HG02798 (cell line): ENCODE data around the gene KCNAB3.

Experiments
- ATAC-seq: cut with Tn5 transposase; IDR thresholded peaks from one replicate; pipeline ENCODE4 v1.9.1; 2021; ENCODE audit warnings: mild to moderate bottlenecking; ENCODE audit not compliant: unreplicated experiment, poor library complexity

Gene KCNAB3

DNA sequence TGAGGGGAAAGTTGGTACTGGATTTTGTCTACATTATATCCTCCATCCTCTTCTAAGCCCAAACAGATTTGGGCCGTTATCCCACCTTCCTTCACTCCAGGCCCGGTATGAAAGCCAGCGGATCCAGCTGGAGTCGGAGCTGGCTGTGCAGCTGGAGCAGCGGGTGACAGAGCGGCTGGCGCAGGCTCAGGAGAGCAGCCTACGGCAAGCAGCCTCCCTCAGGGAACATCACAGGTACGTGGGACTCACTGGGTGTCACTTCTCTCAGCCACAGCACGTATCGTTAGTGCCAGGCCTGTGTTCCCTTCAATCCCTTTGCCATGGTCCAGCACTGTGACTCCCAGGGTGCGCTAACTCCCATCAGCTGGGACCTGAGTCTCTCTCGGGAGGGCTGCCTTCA is 13.6 kb upstream of the KCNAB3 start:
- no peak for ATAC-seq

DNA sequence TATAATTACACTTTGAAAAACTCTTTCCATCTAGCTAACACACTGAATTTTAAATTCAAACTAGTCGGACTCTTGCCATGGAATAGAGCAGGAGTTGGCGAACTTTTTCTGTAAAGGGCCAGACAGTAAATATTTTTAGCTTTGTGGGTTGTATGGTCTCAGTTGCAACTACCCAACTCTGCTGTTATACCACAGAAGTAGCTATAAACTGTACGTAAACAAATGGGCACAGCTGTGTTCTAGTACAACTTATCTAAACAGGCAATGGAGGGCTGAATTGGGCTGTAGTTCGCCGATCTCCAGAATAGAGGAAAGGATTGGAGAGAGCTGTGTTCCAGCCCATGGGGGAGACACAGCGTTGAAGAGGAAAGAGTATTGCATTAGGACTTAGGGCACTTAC is 11.1 kb upstream of the KCNAB3 start:
- ATAC-seq: no peak

DNA sequence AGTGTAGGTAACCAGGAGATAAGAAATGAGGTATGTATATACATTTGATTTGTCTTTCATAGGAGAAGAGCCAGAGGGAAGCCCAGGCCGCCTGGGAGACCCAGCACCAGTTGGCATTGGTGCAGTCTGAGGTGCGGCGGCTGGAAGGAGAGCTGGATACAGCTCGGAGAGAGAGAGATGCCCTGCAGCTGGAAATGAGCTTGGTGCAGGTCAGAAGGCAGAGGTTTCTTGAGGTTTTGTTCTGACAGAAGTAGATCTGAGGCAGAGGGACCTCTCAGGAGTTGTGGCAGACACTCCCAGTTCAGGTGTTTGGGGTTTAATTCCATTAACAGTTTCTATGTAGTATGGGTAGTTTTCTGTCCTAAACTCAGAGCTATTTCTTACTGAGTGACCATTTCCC is 10.4 kb upstream of the KCNAB3 start:
- no peak for ATAC-seq

DNA sequence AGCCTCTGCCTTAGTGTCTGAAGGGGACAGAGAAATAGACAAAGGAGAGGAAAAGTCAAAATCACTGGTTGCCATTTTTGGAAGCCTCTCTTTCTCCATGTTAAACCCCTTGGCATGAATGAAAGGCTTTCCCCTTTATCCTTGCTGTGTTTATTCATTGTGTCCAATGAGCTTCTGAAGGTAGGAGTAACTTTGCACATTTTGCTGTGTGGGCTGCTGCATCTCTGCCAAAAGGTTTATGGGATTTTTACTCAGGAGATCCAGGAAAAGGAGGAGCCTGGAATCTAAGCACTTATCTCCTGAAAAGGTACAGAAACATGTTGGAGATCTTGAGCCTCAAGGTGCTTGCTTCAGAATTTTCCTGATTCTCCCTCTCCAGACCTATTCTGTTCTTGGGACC is 6.2 kb upstream of the KCNAB3 start:
- ATAC-seq: no peak

DNA sequence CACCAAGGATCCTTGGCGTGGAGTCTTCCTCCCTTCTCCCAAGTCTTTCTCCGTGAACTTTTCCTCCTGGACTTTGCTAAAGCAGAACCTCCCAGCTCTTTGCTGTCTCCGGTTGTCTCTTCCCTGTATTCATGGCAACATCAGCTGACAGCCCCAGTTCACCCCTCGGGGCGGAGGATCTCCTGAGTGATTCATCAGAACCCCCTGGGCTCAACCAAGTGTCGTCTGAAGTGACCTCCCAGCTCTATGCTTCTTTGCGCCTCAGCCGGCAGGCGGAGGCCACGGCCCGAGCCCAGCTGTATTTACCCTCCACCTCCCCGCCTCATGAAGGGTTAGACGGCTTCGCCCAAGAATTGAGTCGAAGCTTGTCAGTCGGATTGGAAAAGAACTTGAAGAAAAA is 3.3 kb upstream of the KCNAB3 start:
- ATAC-seq: no peak

DNA sequence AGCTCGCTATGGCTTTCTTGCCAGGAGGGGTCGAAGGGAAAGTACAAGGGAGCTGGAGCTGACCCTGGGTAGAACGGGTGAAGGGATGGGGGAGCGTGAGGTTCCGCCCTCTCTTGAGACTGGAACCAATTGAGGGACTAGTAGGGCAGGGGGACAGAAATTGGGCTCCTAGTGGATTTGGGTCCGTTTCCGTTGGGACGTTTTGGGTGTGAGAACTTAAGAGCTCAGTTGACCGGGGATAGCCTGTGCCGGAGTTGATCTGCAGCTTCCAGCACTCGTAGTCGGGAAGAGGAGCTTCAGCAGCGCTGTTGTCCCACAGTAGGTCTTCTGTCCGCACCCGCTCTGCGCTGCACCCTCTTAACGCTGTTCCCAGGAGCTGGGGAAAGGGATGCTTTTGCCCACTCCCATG is 2.8 kb upstream of the KCNAB3 start:
- ATAC-seq: peak; percentile 7

DNA sequence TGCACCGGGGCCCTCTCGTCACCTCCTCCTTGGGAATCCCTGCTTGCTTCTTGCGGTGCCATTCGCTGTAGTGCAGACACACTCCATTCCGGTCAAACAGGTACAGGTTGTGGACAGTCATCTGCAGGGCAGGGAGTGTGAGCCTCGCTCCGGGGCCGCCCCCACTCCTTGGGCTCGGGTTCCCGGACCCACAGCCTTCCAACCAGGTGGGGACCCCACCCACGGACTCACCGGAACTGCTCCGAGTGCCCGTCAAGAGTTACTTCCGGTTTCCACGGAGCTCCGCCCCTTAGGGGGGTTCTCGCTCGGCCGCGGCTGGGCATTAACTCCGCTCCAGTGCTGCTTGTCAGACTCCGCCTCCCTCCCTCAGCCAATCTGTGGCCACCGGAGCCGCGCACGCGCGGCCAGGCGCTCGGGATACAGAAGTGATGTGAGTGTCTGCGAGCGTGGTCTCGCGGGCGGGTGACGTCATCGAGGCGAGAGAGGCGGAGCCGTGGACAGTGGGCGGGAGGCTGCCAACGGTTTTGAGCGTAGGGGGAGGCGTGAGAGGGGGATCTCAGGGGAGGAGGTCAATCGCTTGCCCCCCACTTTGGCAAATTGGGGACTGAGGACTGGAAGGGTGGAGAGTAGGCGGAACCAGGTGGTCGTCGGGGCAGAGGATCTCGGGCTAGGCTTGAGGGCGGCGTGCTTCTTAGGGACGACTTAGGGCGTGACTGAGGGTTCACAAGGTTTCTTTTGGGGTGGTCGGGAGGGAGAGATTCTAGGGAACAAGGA is 2.2 kb upstream of the KCNAB3 start, which contains the start of the genes CNTROB and TRAPPC1:
TSS of gene CNTROB (plus strand) at position 498 of the 774 bp plus-strand sequence. CDS start 874 bp downstream, outside the sequence.
TSS of gene TRAPPC1 (minus strand) at position 238 of the 774 bp plus-strand sequence. CDS start at position 121, 117 bp downstream.
- peak; percentile 98 for ATAC-seq

DNA sequence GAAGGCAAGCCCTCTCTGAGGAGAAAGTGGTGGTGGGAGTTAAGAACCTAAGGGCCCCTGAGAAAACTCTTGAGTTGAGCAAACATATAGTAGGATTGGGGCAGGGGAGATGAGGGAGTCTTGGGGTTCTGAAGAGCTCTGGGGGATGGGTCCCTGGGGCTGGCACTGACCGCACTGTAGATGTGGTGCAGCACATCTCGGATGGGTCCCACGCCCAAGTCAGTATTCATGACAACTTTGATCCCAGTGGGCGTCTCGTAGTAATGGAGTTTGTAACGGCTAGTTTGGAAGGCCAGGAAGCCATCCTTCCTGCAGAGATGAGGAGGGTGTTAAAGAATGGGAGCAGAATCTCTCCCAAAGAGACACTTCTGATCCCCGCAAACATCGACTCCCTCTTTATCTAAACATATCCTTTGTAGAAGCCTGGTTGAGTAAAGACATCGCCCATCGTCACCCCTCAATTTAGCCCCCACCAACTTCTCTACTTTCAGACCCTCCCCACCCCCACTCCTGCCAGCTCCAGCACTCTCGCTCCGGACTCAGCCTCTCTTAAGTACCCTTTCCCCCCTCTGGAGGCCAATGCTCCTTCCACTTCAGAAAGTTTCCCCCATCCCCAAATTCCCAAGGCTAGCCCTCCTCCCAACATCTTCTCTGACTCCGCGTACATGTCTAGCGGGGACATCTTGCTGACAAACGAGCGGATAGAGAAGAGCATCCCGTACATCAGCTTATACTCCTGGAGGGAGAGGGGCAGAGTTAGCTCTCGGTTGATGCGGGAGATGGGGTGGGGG is 1.4 kb upstream of the KCNAB3 start:
- ATAC-seq: no peak

DNA sequence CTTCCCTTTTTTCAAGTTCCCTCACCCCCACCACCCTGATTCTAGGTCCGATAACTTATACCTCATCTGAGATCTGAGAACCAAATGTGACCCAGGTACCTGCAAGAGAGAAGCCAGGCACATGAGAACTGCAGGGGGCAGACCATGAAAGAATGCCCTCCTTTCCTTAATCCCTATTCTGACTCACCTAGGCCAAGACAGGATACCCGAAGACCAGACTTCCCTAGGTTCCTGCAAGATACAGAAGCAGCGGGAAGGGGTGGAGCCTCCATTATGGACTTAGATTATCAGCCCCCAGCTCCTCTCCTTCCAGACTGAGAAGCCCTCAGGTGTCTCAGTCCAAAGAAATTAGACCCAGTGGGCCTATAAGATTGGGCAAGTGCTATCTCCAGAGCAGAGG is 2.1 kb downstream of the KCNAB3 start:
- ATAC-seq: no peak

DNA sequence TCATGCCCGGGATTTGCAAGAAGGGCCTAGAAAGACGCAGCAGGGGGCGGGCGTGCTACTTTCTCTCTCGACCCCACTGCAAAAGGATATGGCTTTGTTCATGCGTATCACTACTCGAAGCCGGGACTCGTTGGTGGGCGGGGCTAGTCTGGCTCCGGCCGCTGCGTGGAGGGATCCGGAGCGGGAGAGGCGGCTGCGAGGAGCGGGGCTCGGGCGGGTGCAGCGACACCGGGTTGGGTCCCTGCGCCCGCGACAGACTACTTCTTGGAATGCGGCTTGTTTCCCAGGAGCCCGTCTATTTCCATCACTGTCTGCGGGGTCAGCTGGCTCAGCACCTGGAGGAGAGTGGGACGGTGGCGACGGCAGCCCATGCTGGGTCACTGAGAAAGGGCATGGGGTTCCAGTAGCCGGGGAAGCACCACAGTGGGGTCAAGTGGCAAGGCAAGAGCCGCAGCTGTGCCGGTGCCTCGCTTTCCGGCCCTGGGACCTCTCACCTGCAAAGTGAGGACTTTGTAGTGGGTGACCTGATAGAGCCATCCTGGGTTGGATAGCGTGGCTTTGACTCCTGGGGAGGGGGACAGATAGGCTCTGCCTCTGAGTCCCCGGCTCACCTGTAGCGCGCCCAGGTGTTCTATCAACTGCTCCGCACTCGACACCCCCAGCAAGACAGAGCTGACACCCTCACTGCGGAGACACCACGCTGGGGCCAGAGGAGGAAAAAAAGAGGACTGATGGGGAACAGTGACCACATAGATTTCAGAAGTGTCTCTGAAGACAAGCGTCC is 6.6 kb downstream of the KCNAB3 start:
- peak; percentile 63 for ATAC-seq

DNA sequence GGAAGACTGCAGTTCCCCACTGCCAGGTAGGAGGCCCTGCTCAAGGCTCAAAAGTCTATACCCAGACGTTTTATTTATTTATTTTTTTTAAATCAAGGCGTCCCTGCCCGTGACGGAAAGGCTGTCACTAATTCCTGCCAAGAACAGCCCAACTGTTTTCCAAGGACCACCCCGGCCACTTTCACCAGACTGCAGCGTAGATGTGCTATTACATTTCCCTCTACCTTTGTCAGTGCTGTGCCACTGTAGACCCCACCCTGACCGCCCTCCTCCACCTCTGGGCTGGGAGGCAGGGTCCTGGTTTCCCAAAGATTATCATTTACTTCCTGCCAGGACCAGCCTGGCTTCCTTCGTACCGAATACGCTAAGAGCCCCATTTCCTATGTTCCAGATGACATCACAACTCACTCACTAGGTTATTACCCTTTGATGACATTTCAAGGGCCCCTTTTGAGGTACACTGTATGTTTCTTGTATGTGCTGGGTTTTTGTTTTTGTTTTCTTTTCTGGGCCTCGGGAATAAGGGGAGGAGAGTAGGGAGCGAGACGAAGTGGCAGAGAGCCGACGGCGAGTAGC is 7.3 kb downstream of the KCNAB3 start:
- ATAC-seq: no peak

DNA sequence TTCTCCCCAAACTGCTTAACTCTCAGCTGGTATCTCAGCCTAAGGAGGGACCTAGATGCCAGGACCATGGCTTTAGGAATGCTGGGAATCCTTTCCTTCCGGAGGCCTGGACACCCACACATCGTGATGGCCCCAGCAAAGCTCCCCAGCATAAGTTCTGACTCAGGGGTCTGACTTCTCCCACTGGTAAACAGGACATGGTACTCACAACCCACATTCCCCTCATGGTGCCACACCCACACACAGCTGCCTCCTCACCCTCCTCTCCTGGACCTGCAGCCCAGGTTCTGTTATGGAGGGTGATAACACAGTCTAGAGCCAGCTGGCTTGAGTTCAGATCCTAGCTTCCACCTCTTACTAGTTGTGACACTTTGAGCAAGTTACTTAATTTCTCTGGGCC is 12.8 kb downstream of the KCNAB3 start:
- no peak for ATAC-seq

DNA sequence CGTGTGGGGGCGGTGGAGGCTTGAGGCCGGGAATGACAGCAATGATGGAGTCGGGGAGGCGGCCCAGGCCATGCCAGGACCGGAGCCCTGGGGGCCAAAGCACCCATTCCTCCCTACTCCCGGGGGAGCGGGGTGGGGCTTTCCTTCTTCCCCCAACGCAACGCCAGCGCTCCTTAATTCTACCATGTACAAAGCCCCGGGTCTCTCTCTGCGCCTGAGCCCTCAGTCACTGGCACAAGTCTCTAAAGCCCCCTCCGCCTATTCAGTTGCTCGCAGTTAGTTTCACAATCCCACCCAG is 13.3 kb downstream of the KCNAB3 start:
- ATAC-seq: no peak

DNA sequence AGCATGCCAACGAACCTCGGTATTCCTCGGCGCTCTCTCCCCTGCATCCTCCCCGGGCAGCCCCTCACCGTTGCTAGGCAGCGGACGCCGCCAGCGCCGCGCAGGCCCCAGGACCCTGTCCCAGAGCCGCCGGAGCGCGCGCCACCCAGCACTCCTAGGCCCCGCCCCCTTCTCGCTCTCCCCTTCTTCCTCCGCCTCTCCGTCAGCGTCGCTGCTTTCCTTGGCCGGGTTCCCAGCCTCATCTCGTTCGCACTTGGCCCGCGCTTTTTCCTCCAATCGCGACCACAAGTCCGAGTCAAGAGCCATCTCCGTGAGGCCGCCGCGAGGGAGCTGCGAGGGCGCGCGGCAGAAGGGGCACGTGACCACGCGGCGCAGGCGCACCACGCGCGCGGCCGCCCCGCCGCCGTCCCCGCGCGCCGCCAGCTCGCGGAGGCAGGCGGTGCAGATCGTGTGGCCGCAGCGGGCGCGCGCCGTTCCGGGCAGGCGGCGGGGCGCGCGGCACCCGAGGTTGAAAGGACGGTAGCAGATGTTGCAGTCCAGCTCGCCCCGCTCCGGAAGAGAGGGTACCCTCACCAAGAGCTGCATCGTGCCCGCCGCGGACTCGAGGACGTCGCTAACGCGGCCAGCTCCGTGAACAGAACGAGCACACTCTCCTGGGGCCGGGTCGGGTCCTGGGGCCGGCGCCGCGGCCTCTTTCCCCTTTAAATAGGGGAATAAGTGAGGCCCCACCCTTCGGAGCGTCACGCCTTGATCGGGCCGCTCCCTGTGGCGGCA is 13.9 kb downstream of the KCNAB3 start, which contains the start of gene RNF227:
TSS of gene RNF227 (minus strand) at position 679 of the 774 bp plus-strand sequence. CDS start at position 585, 94 bp downstream.
- peak; percentile 82 for ATAC-seq

DNA sequence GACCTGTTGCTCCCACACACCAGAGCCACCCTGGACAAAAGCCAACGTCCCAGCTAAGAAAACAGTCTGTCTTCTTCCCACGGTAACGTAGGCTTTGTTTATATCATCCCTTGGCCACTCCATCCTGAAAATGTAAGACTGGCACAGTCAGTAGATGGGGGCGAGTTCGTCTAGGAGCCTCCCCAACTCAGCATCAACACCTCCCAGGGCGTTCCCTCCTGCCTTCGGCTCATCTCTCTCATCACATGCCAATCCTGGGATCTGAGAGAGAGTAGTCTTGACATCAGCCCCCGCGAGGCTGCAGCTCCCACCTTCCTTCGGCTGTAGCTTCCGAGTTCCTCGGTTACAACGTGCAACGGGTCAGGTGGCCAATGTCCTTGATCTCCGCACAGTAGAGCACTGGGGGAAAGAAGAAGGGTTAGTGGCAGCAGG is 14.5 kb downstream of the KCNAB3 start:
- ATAC-seq: no peak

DNA sequence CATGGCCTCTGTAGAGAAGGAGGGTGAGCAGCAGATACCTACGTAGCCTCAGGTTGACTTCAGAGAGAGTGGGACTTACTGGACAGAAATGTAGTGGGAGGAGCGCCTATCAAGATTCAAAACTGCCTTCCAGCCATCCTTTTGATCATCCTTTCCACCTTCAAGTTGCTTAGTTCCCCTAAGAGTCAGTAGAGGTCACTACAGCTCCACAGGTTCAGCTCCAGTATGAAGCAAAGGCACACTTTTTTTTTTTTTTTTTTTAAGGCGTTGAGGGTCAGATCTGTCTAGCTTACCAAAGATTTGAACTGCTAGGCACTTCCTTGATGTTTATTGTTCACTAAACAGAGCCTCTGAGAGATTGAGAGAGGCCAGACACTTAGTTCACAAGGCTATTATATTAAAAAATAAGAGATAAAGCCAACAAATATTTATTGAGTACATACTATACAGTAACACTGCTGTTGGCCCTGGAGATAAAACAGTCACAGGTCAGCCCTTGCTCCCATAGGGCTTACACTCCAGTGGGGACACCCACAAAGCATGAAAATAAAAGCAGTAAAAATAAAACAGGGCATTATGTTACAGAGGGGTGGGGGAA is 16.6 kb downstream of the KCNAB3 start:
- ATAC-seq: no peak

DNA sequence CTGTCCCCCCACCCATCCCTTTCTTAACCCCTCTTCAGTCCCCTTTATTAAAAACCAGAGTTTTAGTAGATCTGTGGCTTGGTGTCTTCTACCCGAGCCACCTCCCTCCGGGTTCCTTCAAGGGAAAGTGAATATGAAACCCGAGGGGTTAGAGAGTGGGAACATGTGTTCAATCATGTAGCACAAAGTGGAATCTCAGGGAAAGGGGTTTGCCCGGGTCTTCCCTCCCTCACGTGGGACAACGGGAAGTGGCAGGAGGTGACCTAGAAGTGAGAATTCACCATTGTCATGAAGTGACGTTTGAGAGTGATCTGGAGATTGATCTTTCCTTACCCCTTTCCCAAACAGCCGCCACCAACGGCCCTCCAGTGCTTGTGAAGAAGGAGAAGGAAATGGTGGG is 18.5 kb downstream of the KCNAB3 start:
- no peak for ATAC-seq

DNA sequence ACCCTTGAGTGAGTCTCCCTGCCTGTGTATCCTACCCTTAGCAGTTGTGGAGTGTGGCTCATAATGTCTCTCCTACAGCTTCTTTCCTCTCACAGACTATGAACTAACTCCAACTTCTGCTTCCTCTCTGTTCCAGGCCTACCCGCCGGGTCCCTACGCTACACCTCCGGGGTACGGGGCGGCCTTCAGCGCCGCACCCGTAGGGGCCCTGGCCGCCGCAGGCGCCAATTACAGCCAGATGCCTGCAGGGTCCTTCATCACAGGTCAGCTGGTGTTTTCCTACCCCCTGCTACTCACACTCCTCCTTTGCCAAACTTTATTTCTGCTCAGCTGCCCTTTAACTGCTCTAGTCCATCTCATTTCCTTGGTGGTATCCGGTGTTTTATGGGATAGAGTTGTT is 18.9 kb downstream of the KCNAB3 start:
- no peak for ATAC-seq

DNA sequence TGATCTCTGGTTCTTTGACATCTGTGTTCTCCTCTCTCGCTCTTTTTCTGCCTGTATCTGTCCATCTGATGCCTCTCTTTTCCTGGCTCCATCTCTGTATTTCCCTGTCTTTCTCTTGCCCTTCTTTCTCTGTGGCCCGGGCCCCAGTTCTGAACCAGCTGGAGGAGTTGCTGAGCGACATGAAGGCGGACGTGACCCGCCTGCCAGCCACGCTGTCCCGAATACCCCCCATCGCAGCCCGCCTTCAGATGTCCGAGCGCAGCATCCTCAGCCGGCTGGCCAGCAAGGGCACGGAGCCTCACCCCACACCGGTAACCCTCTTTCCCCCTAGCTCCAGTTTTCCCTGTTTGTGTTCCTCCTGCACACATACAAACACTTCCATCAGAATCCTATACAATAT is 19.4 kb downstream of the KCNAB3 start:
- no peak for ATAC-seq
